HG03565 (cell line): ENCODE results near the gene ARHGAP28.
A peak's percentile ranks its signal among the peaks of the same experiment; 100 is the strongest.

Experiments used
- ATAC-seq: cut with Tn5 transposase; IDR thresholded peaks from one replicate; pipeline ENCODE4 v1.9.1; 2021; ENCODE audit warnings: mild to moderate bottlenecking, moderate library complexity; ENCODE audit not compliant: unreplicated experiment

The ARHGAP28 gene, protein sequence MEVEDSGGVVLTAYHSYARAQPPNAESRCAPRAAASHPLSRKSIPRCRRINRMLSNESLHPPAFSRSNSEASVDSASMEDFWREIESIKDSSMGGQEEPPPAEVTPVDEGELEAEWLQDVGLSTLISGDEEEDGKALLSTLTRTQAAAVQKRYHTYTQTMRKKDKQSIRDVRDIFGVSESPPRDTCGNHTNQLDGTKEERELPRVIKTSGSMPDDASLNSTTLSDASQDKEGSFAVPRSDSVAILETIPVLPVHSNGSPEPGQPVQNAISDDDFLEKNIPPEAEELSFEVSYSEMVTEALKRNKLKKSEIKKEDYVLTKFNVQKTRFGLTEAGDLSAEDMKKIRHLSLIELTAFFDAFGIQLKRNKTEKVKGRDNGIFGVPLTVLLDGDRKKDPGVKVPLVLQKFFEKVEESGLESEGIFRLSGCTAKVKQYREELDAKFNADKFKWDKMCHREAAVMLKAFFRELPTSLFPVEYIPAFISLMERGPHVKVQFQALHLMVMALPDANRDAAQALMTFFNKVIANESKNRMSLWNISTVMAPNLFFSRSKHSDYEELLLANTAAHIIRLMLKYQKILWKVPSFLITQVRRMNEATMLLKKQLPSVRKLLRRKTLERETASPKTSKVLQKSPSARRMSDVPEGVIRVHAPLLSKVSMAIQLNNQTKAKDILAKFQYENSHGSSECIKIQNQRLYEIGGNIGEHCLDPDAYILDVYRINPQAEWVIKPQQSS

DNA sequence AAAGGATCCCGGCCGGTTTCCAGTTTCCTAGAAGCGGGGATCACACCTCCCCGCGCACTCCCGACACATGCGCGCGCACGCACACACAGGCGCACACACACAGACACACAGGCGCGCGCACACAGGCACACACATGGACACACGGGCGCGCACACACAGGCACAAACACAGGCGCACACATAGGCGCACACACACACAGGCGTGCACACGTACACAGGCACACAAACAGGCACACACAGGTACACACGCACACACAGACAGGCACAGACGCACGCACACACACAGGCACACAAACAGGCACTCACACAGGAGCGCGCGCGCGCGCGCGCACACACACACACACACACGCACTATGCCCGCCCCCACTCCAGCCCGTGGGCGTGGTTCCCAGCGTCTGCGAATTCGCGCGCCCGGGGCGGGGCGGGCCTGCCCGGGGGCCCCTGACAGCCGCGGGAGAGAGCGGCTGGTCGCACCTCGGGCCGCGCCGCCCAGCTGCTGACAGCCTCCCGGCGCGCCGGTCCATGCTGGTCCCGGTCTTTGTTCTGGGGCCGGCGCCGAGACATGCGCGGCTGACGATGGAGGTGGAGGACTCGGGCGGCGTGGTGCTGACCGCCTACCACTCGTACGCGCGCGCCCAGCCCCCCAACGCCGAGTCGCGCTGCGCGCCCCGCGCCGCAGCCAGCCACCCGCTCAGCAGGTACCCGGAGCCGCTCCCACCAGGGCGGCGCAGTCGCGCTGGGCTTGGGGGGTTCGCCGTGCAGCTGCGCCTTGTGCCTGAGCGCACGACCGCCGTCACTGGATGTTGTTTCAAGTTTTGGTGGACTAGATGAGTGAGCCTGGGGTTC, at the start of gene ARHGAP28:
Gene ARHGAP28 (plus strand): TSS at position 470 of the 845 bp plus-strand sequence. CDS start 106 bp downstream, at position 576.
- peak; percentile 46 for ATAC-seq

DNA sequence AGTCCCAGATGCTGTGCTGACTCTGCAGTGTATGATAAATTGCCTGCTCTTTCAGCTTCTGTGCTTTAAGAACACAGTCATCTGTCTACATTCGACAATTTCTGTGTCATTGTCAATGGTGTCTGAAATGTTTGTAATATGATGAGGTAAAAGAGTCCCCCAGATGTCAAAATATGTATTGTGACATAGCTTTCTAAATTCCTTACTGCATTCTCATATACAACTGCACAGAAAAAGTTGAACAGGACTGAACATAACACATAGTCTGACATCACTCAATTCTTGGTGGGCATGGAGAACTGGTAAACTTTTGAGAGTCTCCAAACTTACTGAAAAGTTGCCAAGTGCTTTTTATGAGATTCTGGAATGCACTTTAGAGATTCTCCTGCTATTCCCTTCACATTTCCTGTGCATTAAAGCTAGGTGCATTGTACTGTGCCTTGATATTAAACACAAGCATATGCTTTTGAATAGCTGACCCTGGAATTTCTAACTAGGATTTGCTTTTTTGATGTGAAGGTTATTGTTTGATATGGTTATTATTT, 48.1 kb upstream of the ARHGAP28 start:
- ATAC-seq, result no peak

DNA sequence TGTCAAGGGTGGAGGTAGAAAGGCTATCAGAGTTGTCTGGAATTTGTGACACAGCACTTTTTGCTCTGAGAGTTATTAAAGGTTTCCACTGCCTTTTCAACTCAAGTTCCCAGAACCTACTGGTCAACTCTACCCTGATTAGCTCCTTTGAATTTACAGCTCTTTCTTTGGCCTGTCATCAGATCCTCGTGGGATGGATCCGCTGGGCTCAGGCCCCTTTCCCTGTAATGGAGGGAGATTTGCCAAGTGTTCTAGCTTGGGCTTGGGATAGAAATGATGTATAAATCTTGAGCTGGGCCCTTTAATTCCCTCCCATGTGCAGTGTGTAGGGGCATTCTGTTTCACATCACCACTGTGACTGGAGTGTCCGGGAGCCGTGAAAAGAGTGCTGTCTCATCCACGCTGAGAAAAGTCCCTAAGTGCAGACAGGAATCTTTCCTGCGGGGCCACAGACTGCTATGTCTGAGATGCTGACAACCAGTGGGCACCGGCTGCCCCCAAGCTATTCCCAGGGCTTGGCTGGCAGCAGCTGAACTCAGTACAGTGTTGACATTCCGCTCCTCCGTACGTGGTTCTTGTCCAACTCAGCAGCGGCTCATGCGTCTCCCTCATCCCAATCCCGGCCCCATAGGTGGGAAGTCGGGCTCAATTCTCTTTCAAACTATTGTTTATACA, 46.9 kb upstream of the ARHGAP28 start:
- ATAC-seq, result no peak

DNA sequence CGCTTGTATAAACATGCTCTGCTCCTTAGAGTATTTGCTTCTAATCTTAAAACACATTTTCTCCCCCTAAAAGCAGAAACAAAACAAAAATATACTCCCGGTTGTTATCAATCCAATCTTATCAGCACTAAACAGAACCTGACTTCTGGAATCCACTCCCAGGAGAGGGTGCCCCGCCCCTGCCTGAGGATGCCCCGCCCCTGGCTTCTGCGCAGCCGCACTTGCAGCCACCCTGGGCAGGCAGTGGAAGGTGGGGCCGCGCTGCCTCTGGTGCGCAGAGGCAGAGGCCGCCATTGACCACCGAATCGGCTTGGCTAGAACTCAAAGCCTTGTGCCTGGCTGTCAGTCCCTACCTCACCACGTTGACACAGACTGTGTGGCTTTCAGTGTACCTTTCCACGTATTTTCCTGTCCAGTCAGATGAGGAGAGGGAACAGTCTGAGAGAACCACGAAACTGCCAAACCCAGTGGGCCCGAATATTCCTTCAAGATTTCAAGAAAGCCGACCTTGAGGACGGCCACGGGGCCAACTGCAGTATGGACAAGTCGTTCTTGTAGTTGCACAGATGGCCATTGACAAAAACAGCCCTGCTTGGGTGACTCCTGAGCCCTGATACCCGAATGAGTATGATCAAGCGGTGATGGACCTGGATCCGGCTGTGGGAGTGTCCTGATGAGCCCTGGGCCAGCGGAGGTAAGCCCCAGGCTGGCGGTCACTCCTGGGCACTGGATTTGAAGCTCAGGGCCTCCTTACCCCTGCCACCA, 46.2 kb upstream of the ARHGAP28 start:
- ATAC-seq, result no peak

DNA sequence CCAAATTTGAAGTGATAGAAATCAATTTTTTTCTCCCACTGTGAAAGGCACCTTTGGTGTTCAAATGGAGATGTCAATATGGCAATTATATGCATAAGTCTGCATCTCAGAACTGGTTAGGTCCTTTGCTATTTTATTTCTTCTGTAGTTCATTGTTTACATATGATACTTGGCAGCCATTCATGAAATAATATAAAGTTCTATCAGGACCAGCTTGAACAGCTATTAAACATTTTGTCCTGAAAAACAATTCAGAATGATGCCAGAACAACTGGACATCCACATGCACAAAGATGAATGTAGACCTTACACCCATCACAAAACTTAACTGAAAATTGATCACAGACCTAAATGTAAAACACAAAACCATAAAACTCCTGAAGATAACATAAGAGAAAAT, 41.8 kb upstream of the ARHGAP28 start:
- ATAC-seq, result no peak

DNA sequence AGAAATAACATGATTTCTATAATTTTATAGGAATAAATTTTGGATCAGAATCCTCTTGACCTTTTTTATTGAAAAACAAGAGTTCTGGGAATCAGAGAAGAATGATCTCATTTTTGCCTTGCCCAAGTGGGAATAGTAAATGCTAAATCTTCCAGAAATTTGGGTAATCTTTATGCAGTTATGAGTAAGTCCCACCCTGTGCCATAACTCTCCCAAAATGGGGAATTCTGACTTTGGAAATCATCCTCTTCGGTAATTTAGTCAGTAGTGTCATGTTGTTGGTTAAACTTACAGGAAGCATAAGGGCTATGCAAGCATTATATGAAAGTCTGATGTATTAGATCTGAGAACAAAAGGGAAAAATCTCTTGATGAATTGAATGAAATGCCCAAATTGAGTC, 20.6 kb upstream of the ARHGAP28 start:
- no peak for ATAC-seq

DNA sequence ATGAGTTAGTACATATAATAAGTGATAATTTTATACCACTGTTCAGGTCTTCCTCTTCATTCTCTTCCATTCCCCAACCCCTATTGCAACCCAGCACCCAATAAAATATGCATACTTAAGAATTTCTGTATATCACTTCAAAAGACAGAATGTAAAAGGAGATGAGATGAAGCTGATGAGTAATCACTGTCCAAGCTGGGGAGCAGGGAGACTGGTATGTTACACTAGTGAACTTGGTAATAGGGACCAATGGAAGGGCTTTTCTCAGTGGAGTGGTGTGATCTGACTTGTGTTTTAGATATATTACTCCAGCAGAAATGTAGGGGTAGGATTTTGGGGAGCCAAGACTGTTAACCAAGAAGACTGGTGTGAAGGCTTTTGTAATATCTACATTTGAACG, 18.0 kb upstream of the ARHGAP28 start:
- ATAC-seq, result no peak

DNA sequence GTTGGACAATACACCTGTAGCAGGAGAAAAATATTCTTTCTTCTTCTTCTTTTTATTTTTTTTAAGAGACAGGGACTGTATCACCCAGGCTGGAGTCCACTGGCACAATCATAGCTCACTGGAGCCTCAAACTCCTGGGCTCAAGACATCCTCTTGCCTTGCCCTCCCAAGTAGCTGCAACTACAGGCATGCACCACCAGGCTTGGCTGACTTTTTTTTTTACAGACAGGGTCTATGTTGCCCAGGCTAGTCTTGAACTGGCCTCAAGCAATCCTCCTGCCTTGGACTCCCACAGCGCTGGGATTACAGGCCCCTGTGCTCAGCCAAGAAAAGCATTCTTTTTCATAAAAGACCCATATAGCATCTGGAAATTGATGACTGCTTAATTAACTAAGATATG, 17.1 kb upstream of the ARHGAP28 start:
- no peak for ATAC-seq

DNA sequence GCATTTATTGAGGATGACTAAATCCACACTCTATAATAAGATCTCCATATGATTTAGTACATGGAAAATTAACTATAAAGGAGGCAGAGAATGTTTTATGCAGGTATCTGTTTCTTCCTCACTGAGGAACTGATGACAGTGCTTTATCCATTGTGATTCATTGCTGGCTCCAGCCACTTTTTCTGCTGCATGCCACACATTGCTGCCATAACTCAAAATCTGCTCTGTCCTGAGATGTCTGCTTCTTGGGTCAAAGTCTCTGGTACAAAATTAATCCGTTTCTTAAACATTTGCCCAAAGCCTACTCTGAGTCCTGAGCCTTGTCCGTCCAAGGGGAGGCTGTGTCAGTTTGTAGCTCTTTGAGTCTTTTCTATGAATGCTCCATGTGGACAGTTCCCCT, 15.5 kb upstream of the ARHGAP28 start:
- no peak for ATAC-seq

DNA sequence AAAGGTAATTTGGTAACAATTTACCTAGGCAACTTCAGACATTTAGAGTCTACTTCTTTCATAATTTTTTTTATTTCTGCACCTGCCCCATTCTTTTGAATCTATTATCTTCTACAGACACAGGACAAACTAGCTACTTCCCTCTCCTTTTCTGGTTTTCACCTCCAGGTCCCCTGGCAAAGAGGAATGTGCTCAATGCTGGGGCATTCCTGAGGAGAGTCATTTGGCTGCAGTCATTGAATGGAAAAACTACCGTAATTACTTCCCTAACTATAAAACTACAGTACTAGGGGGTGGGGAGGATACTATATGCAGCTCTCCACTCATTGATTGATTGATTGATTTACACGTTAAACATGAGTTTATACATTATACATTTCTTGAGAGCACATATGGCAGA, 11.2 kb upstream of the ARHGAP28 start:
- ATAC-seq, result no peak

DNA sequence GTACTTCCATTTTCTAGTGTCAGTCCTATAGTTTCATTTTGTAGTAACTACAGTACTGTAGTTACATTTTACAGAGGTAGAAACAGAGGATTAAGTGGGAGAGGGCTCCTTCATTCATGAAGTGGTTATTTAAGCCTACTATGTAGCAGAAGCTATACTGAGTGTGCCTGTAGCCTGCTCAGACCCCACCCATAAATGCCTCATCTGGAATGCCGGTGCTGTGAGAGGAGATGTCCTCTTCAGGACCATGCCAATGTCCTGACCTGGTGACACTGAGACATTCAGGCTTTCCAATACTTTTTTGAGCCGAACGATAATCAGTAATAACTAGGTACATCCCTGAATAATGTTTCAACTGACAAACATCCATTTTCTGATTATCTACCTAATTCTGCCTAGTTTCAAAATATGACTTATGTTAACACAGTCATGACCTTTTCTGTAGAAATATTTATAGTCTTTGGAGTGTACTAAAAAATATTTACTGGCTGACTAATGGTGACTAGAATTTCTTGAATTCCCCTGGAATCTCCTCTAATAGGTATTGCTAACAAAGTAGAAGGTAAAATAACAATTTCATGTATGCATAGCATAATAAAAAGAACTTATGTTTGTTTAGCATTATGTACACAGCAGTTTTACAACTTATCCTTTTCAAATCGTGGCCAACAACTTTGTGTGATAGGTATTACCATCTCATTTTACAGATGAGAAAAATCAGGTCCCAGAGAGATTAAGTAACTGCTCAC, 10.2 kb upstream of the ARHGAP28 start:
- ATAC-seq, result no peak

DNA sequence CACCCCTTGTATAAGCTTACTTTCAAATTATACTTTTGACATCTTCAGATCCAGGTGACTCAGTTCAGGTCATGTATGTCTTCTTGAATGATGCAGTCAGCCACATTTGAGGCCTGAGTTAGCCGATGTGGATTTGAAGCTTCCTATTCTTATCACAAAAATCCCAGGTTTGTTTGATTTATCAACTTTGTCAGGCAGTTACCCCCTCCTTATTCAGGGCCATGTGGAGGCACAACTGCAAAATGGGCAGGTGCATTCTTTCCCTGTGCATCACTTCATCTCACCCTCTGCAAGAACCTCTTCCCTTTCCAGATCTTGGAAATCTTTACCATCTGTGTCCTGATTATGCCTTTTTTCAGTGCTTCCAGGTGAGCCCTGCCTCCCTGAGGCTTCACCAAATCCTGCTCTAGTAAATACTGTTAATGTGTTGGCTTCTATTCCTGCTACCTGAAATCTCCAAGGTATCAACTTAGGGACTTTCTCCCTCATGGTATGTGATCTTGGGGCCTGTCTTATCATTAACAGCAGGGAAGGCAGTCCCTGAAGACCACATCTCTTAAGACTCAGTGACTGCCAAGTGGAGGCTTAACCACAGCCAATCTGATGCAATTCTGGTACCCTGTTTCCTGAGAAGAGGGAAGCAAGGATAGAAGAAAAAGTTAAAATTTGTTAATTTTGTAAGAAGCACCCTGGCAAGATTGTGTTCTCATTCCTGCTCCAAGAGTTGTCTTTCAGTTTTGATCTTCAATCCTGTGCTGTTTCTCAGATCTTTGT, 9.4 kb upstream of the ARHGAP28 start:
- no peak for ATAC-seq

DNA sequence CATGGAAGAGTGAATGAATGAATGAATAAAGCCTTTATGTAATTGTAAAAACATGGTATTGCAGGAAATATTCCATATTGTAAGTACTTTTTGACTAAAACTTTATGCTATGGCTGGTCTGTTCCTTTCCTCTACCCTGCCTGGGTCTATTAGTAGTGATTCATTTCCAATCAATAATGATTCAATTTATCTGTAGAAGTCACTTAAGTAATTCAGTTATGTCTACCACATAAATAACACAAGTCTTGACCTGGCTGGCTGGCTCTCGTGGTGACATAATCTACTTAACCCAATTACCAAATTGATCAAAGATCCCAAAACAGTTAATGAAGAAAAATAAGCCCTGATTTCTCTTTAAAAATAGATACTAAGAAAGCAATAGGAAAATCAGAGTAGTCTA, 7.8 kb upstream of the ARHGAP28 start:
- no peak for ATAC-seq

DNA sequence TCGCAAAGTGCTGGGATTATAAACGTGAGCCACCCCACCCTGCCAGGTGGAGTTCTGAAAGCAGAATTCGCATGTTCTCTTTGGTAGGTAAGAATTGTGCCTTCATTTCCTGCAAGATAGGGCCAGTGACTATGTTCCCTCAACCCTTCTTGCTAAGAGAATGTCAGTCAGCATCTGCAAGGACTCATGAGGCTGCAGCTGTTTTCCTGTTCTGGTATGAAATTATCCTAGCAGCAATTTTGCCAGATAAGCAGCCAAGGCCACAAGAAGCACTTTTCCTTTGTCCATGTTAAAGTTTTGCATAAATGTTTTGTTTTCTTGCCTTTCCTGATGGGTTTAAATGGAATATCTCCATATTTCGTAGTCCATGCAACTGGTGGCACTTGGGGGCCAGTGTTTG, 6.8 kb upstream of the ARHGAP28 start:
- no peak for ATAC-seq

DNA sequence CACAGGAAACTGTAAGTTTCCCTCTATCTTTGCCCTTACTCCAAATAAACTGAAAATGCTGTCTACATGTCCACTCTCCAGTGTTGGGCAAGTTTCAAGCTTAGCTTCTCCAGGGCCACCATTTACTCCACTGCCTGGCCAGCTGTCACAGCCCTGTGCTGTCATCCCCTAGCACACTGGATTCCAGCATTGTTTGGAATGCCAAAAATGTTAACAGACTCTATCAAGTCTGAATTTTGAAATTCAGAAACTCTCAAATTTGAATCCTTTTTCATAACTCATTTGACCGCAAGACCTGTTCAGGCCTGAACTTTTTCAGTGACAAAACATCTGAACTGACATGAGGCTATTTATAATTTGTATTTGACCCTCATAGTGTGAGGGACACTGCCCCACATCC, 5.2 kb upstream of the ARHGAP28 start:
- no peak for ATAC-seq

DNA sequence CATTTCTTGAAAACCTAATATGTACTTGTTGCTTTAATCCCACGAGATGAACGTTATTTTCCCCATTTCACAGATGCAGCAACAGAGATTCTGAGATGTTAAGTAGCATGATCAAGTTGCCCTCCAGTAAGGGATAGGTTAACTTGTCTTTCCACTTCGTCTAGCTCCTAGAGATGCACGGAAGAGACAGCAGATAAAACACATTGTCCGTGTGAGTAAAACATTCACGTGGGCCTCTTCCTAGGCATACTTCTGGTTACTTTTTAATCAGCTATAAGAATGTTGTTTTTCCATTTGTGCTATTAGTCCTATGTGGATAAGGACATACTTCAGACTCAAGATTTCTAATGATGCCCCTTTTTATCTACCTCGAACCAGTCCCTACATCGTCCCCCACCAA, 1.2 kb upstream of the ARHGAP28 start:
- no peak for ATAC-seq

DNA sequence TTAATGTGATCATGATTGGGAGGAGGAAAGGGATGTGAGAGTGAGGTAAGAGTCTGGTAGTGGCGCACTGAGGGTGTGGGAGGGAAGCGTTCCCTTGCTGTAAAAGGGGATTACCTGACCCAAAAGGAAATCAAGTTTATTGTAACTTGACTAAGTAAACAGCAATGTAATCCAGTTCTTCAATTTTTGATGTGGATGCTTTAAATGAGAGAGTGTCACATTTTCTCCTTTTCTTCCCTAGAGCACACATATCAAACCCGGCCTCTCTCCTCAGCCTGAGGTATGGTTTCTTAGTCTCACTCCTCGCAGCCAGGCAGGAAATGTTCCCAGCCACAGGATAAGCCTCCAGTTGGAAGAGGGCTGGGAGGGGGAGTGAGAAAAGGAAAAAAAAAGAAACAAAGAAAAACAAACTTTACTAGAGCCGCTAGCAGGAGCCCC, 688 bp upstream of the ARHGAP28 start:
- ATAC-seq, result peak; percentile 17
